HUES64 (cell line): Measurements from ENCODE around the gene TMEM204. TPM values are rescaled to one million over a fixed set of nuclear protein-coding genes. Genes with fewer than 3 reads are reported as not detected.

ENCODE experiments used
- H3K27ac ChIP-seq: 2 replicates; pipeline ENCODE4 v1.7.0; 2013; ENCODE audit warnings: low read depth, low read length, inconsistent platforms
- H3K27me3 ChIP-seq: 2 replicates; pipeline ENCODE4 v1.6.1; 2013; ENCODE audit warnings: mild to moderate bottlenecking, low read length; ENCODE audit not compliant: insufficient read depth
- H3K36me3 ChIP-seq: 2 replicates; pipeline ENCODE4 v1.6.1; 2013; ENCODE audit warnings: mild to moderate bottlenecking, low read length; ENCODE audit not compliant: insufficient read depth
- H3K4me1 ChIP-seq: 2 replicates; pipeline ENCODE4 v1.6.1; 2013; ENCODE audit warnings: mild to moderate bottlenecking, low read length, moderate library complexity; ENCODE audit not compliant: insufficient read depth
- H3K4me3 ChIP-seq: 2 replicates; pipeline ENCODE4 v1.5.1; 2013; ENCODE audit warnings: mild to moderate bottlenecking, low read length, moderate library complexity
- H3K9ac ChIP-seq: 2 replicates; pipeline ENCODE4 v1.6.1; 2013; ENCODE audit warnings: mild to moderate bottlenecking, low read depth, low read length
- H3K9me3 ChIP-seq: 2 replicates; pipeline ENCODE4 v1.6.1; 2013; ENCODE audit warnings: low read depth, low read length; ENCODE audit not compliant: insufficient read depth
- WGBS: fragments of 150-250, 120-280 bp; methylation state at CpG from one replicate; pipeline ENCODE4 v1.1.7; 2013; ENCODE audit warnings: missing lambda C conversion rate; 5-methylcytosine and 5-hydroxymethylcytosine counted together
- polyA plus RNA-seq, 2 experiments: library from polyadenylated mRNA; stranded (reverse); fragments of 50-300 nt; gene quantifications; one replicate each; pipeline ENCODE4 v1.2.3, GENCODE V29; 2013

TMEM204 gene
- 0.40 TPM for polyA plus RNA-seq (2013, experiment 1 of 2)
- 0.95 TPM for polyA plus RNA-seq (2013, experiment 2 of 2)

DNA sequence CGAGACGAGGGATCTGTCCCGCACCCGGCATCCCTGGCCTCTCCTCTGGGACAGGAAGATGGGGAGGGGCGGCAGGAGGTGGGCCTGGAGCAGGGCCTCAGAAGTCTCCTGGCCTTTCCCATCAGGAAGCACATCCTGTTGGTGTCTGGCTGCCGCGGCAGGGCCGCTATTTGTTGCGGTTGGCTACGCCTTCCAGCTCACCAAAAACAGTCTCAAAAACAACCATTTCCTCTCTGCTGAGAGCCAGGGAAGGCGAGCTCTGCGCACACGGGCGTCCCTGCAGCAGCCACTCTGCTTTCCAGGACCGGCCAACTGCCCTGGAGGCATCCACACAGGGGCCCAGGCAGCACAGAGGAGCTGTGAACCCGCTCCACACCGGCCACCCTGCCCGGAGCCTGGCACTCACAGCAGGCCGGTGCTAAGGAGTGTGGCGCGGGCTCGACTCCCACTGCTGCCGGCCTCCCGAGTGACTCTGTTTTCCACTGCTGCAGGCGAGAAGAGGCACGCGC, at the start of gene TMEM204:
Gene TMEM204 (plus strand): TSS at position 224 of the 509 bp plus-strand sequence. CDS start 610 bp downstream, outside the sequence.
- no peaks in the 10 kb centered on the region for H3K27me3 ChIP-seq
- no peak within 1 kb of the TSS for H3K4me3 ChIP-seq
- H3K27ac ChIP-seq: no peak within 1 kb of the TSS
- no peaks in the 10 kb centered on the region for H3K36me3 ChIP-seq
- no peaks in the 10 kb centered on the region for H3K4me1 ChIP-seq
- no peak within 1 kb of the TSS; the same call in 1 of the 2 replicates for H3K9ac ChIP-seq
- WGBS: 88% methylated on average over 27 of the region's 27 CpGs
- H3K9me3 ChIP-seq: no peaks in the 10 kb centered on the region

- WGBS: 92% methylated on average over 40 of the region's 40 CpGs
- H3K27me3 ChIP-seq: peaks cover 11% of the 10 kb centered on the region
- H3K27ac ChIP-seq: no peak overlapping the region
These were observed 47.5 kb upstream of the TMEM204 start for GRCh38 chr16:1485847-1486496.

DNA sequence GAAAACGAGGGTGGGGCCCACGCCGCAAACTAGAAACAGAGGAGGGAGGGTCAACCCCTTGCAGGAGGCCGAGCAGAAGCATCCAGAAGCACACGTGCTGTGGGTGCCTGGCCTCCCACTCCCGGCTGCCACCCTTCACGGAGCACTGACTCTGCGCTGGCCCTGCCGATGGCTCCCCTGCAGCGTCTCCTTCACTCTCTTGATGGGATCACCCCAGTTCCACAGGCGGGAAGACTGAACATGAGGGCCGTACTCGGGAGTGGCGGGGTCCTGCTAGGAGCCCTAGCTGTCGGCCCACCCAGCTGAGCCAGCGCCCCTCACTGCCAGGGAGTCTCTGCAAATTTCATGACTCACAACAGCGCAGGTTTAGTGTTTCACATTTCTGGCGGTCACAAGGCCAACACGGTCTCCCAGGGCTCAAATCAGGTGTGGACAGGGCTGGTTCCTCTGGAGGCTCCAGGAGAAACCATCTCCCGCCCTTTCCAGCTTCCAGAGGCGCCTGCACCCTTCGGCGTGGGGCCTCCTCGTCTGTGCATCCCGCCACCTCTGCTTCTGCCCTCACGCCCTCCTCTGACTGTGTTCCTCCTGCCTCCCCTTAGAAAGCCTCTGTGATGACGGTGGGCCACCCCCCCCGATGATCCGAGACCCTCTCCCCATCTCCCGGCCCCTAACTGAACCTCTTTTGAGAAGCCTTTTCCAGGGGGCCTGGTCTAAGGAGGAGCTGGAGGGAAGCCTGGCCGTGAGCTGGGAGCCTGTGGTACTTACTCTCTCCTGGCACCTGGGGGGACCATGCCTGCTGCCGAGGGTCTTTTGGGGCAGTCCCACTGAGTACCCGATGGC, 46.7 kb upstream of the TMEM204 start:
- Histone ChIP-seq H3K9ac (no peak overlapping the region), H3K9me3 (no peaks in the 10 kb centered on the region), H3K27ac (no peak overlapping the region), H3K36me3 (no peaks in the 10 kb centered on the region), H3K27me3 (peaks cover 11% of the 10 kb centered on the region), H3K4me3 (no peak overlapping the region), H3K4me1 (no peaks in the 10 kb centered on the region)
- WGBS: 91% methylated on average over 33 of the region's 33 CpGs

More at GRCh38 chr16:1485847-1486496, 47.5 kb upstream of the TMEM204 start:
- Histone ChIP-seq H3K9me3 (no peaks in the 10 kb centered on the region), H3K4me3 (no peak overlapping the region), H3K36me3 (no peaks in the 10 kb centered on the region), H3K4me1 (no peaks in the 10 kb centered on the region), H3K9ac (no peak overlapping the region)

- Histone ChIP-seq H3K9me3 (no peaks in the 10 kb centered on the region), H3K4me3 (no peak overlapping the region), H3K27me3 (peaks cover 7% of the 10 kb centered on the region), H3K9ac (no peak overlapping the region), H3K27ac (no peak overlapping the region), H3K36me3 (no peaks in the 10 kb centered on the region), H3K4me1 (no peaks in the 10 kb centered on the region)
- 95% methylated on average over 39 of the region's 39 CpGs for WGBS
These were observed 45.9 kb upstream of the TMEM204 start for GRCh38 chr16:1487395-1488053.

- H3K9ac ChIP-seq: no peak overlapping the region
- WGBS: 91% methylated on average over 24 of the region's 24 CpGs
- H3K36me3 ChIP-seq: no peaks in the 10 kb centered on the region
- no peaks in the 10 kb centered on the region for H3K9me3 ChIP-seq
- no peak overlapping the region for H3K4me3 ChIP-seq
- no peaks in the 10 kb centered on the region for H3K4me1 ChIP-seq
- H3K27ac ChIP-seq: no peak overlapping the region
- H3K27me3 ChIP-seq: peaks cover 7% of the 10 kb centered on the region
These were observed 45.3 kb upstream of the TMEM204 start for GRCh38 chr16:1488054-1488601.

GRCh38 chr16:1488619-1489018, 44.8 kb upstream of the TMEM204 start, which contains the start of gene PTX4:
Gene PTX4, minus strand, starts transcription at chr16:1488944. Its CDS starts 35 bp downstream, at chr16:1488909.
- WGBS: 94% methylated on average over 19 of the region's 19 CpGs
- Histone ChIP-seq H3K4me1 (no peaks in the 10 kb centered on the region), H3K4me3 (no peak within 1 kb of the TSS), H3K9me3 (no peaks in the 10 kb centered on the region), H3K27me3 (peaks cover 6% of the 10 kb centered on the region), H3K27ac (no peak within 1 kb of the TSS), H3K36me3 (no peaks in the 10 kb centered on the region), H3K9ac (no peak within 1 kb of the TSS; the same call in 1 of the 2 replicates)

GRCh38 chr16:1489077-1489476, 44.4 kb upstream of the TMEM204 start:
- peaks cover 2% of the 10 kb centered on the region; the same call in 1 of the 2 replicates for H3K27me3 ChIP-seq
- 93% methylated on average over 12 of the region's 12 CpGs for whole genome bisulfite sequencing
- no peaks in the 10 kb centered on the region for H3K4me1 ChIP-seq
- H3K36me3 ChIP-seq: no peaks in the 10 kb centered on the region
- no peak overlapping the region; the same call in 1 of the 2 replicates for H3K9ac ChIP-seq
- no peaks in the 10 kb centered on the region for H3K9me3 ChIP-seq
- no peak overlapping the region for H3K4me3 ChIP-seq
- H3K27ac ChIP-seq: no peak overlapping the region

DNA sequence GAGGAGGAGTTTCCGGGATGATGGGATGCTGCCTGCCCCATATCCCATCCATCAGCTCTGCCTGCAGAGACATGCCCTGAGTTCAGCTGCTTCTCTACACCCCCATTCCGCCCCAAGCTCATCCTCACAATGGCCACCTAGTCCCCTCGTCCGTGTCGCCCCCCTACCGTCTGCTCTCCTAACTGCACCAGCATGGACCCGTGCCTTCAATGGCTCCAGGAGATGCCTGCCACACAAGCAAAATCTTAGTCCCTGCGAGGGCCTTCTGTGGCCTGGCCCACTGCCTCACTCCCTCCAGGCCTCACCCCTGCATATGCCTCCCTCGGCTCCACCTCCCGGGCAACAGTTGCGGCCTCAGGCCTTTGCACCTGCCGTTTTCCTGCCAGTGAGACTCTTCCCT, 42.1 kb upstream of the TMEM204 start:
- 89% methylated on average over 12 of the region's 12 CpGs for WGBS
- no peaks in the 10 kb centered on the region for H3K9me3 ChIP-seq
- H3K4me3 ChIP-seq: no peak overlapping the region
- peaks cover 19% of the 10 kb centered on the region for H3K36me3 ChIP-seq
- no peak overlapping the region; the same call in 1 of the 2 replicates for H3K9ac ChIP-seq
- no peaks in the 10 kb centered on the region for H3K4me1 ChIP-seq
- H3K27me3 ChIP-seq: peaks cover 2% of the 10 kb centered on the region; the same call in 1 of the 2 replicates
- H3K27ac ChIP-seq: no peak overlapping the region

- no peaks in the 10 kb centered on the region for H3K4me1 ChIP-seq
- H3K27me3 ChIP-seq: 0 out of 2 replicates have a peak, but pooled peaks cover 2% of the 10 kb centered on the region
- peak overlapping the region; percentile 75 for H3K9ac ChIP-seq
- H3K36me3 ChIP-seq: peaks cover 29% of the 10 kb centered on the region
- WGBS: 88% methylated on average over 23 of the region's 23 CpGs
- peak overlapping the region; percentile 78 for H3K4me3 ChIP-seq
- no peaks in the 10 kb centered on the region for H3K9me3 ChIP-seq
- H3K27ac ChIP-seq: peak overlapping the region; percentile 63; the same call in 1 of the 2 replicates
These were observed 41.2 kb upstream of the TMEM204 start for GRCh38 chr16:1492082-1492922.
